Esophagus muscularis mucosa (tissue), 4 donors: ENCODE results near the gene PDLIM4. TPM values are rescaled to one million over a fixed set of nuclear protein-coding genes. Genes with fewer than 3 reads are reported as not detected.

Experiments used
- DNase-seq: peaks from one replicate; pipeline ENCODE4 v3.0.0-alpha.2; 2017; ENCODE audit errors: extremely low spot score
- H3K27ac ChIP-seq, 4 donors: fragments of 200-600 bp; sonication (generic); replicated peaks in 1 of 4; 1 replicate in 3 of 4; 2 replicates in 1 of 4; pipeline ENCODE4 v1.5.1; 2016 to 2019; ENCODE audit warnings: mild to moderate bottlenecking in 1 of 4
- H3K27me3 ChIP-seq, 4 donors: fragments of 200-600 bp; sonication (generic); one replicate each; pipeline versions ENCODE4 v1.5.1 to v1.6.0; 2016 to 2019
- H3K36me3 ChIP-seq, 4 donors: fragments of 200-600 bp; sonication (generic); one replicate each; pipeline ENCODE4 v1.5.1; 2016 to 2019
- H3K4me1 ChIP-seq, 4 donors: fragments of 200-600 bp; sonication (generic); one replicate each; pipeline ENCODE4 v1.5.1; 2016 to 2019
- H3K4me3 ChIP-seq, 4 donors: fragments of 200-600 bp; sonication (generic); 1 replicate in 2 of 4; 2 replicates in 2 of 4; pipeline ENCODE4 v1.5.1; 2016 to 2019; ENCODE audit warnings: mild to moderate bottlenecking in 4 of 4, moderate library complexity in 1 of 4
- H3K9me3 ChIP-seq, 4 donors: fragments of 200-600 bp; sonication (generic); 1 replicate in 3 of 4; 2 replicates in 1 of 4; pipeline ENCODE4 v1.5.1; 2016 to 2019
- CTCF ChIP-seq, 3 experiments: fragments of 200-600 bp in 2 of 3; fragments of 450-650 bp in 1 of 3; sonication (generic) in 2 of 3; IDR thresholded peaks; one replicate each; pipeline ENCODE4 v1.5.1; 2017 to 2019; ENCODE audit warnings: antibody characterized with exemption in 3 of 3, mild to moderate bottlenecking in 2 of 3, moderate library complexity in 1 of 3
- EP300 ChIP-seq: sonication (generic); formaldehyde crosslinking; IDR thresholded peaks from one replicate; pipeline ENCODE4 v1.6.1; 2017; ENCODE audit warnings: antibody characterized with exemption
- POLR2A ChIP-seq: fragments of 450-650 bp; IDR thresholded peaks from one replicate; pipeline ENCODE4 v1.6.1; 2017; ENCODE audit warnings: antibody characterized with exemption, moderate library complexity, mild to moderate bottlenecking, low read depth
- POLR2AphosphoS5 ChIP-seq, 2 donors: sonication (generic); formaldehyde crosslinking; IDR thresholded peaks; one replicate each; pipeline ENCODE4 v1.6.1; 2017; ENCODE audit warnings: antibody characterized with exemption in 2 of 2
- WGBS: methylation state at CpG from one replicate; pipeline ENCODE4 v1.1.5; 2018; 5-methylcytosine and 5-hydroxymethylcytosine counted together
- intact Hi-C: fragments of 100-400 bp; cut with DNase I; formaldehyde crosslinking; loops from one replicate; pipeline ENCODE4 v1.15.1; 2023
- total RNA-seq, 4 donors: library from RNA; depleted of rRNA; stranded (reverse); fragments of >200 nt; gene quantifications; one replicate each; pipeline versions ENCODE4 v1.1.0 to v1.2.1, GENCODE V29; 2016

PDLIM4 gene
- total RNA-seq, 4 donors from 2014 or later = 59.4 to 199 (median 134) TPM

DNA sequence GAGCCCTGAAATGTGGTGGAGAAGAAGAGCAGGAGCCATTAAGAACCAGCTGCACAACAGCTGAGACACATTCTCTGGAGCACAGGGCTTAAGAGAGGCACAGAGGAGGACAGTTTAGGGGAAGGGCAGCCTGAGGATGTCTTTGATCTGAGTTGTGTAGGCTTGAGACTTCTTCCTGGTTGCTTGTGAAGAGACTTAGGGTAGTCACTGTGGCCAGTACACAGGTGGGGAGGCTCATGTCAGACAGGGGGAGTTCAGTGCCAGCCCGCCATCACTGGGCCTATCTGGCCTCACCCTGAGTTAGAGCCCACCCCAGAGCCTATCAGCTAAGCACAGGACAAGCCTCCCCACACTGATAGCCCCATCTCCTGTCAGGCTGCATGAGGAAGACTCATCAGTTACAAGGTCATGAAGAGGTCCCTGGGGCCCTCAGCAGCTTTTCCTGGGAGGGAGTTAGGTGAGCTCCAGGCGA is 56.5 kb downstream of the PDLIM4 start:
- Histone ChIP-seq H3K4me3 (no peak overlapping the region), H3K27ac (no peak overlapping the region), H3K4me1 (peaks cover 0 to 3% (median 0%) of the 10 kb centered on the region in 4 donors), H3K9me3 (no peaks in the 10 kb centered on the region), H3K36me3 (peaks cover 0 to 11% (median 8%) of the 10 kb centered on the region in 4 donors), H3K27me3 (no peaks in the 10 kb centered on the region)
- DNase-seq = no peak
- TF ChIP-seq EP300 (no peak), CTCF (IDR thresholded peaks at IDR 0.05) (no peak), POLR2AphosphoS5 (IDR thresholded peaks at IDR 0.05) (no peak), POLR2A (no peak)
- intact Hi-C loops = no loop called here
- 100% methylated on average over 2 of the region's 2 CpGs for WGBS

DNA sequence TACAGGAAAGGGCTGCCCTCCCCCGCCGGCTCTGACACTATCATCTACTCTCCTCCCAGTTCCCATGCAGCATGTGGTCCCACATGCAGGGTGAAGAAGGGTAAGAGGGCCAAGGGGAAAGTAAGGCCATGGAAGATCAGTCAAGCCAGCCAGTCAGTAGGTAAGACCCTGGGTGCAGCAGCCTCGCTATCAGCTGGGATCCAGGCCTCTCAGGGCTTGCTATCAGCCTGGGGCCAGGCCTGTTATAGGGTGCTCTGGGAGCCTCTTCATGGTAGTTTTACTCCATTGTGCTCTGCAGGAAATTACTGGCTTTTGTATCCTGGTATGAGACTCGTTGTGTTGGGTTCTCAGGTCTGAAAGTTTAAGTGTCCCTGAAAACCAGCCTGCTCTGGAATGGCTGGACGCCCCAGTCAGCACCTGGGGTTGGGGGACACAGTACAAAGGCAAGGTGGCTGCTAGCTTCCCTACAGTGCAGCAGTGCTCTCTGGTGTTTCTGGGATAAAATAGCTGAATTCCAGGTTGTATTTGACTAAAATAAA is 58.1 kb downstream of the PDLIM4 start:
- TF ChIP-seq POLR2A (no peak), EP300 (no peak), CTCF (IDR thresholded peaks at IDR 0.05) (no peak), POLR2AphosphoS5 (IDR thresholded peaks at IDR 0.05) (no peak)
- Histone ChIP-seq H3K4me1 (peaks cover 0 to 3% (median 0%) of the 10 kb centered on the region in 4 donors), H3K27ac (no peak overlapping the region), H3K27me3 (no peaks in the 10 kb centered on the region), H3K9me3 (no peaks in the 10 kb centered on the region), H3K36me3 (peaks cover 0 to 11% (median 8%) of the 10 kb centered on the region in 4 donors), H3K4me3 (no peak overlapping the region)
- intact Hi-C loops = no loop called here
- DNase-seq = no peak
- 87% methylated on average over 4 of the region's 5 CpGs for WGBS

DNA sequence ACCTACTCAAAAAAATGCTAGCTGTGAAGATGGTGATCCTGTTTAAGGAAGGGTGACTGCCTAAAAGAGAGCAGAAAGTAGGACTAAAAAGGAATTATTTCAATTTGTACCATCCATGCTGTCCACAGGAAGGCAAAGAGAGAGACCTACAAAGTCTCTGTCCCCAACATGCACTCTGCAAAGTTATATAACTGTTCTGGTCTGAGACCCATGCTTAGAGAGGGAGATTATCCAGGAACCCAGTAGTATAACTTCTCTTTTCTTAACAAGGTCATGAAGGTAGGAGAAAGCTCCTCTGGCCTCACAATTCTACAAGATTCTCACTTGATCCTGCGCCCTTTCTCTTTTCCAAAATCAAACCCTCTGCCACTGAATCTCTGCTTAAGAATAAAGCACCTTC is 62.5 kb downstream of the PDLIM4 start:
- TF ChIP-seq POLR2AphosphoS5 (IDR thresholded peaks at IDR 0.05) = no peak
- no peak for TF ChIP-seq EP300
- TF ChIP-seq CTCF (IDR thresholded peaks at IDR 0.05) = no peak
- no peak for TF ChIP-seq POLR2A
- peaks cover 0 to 12% (median 11%) of the 10 kb centered on the region in 4 donors for H3K36me3 ChIP-seq
- WGBS = 95% methylated on average over 1 of the region's 1 CpG
- no peaks in the 10 kb centered on the region for H3K9me3 ChIP-seq
- H3K27ac ChIP-seq = no peak overlapping the region
- H3K27me3 ChIP-seq = no peaks in the 10 kb centered on the region
- peaks cover 0 to 3% (median 0%) of the 10 kb centered on the region in 4 donors for H3K4me1 ChIP-seq
- intact Hi-C loops = no loop called here
- no peak for DNase-seq
- H3K4me3 ChIP-seq = no peak overlapping the region

GRCh38 chr5:132321109-132321721 is 63.7 kb downstream of the PDLIM4 start:
- WGBS = 100% methylated on average over 2 of the region's 3 CpGs
- no peaks in the 10 kb centered on the region for H3K27me3 ChIP-seq

More at GRCh38 chr5:132321109-132321721, 63.7 kb downstream of the PDLIM4 start:
- H3K27ac ChIP-seq = no peak overlapping the region
- TF ChIP-seq CTCF (IDR thresholded peaks at IDR 0.05) (no peak), POLR2AphosphoS5 (IDR thresholded peaks at IDR 0.05) (no peak), POLR2A (no peak), EP300 (no peak)
- no peaks in the 10 kb centered on the region for H3K9me3 ChIP-seq
- H3K36me3 ChIP-seq = peaks cover 0 to 11% (median 6%) of the 10 kb centered on the region in 4 donors
- intact Hi-C loops = no loop called here
- H3K4me3 ChIP-seq = no peak overlapping the region
- peaks cover 0 to 3% (median 0%) of the 10 kb centered on the region in 4 donors for H3K4me1 ChIP-seq
- DNase-seq = no peak
